SK-N-SH (cell line): ENCODE measurements around the gene LTBP1. TPM values are rescaled to one million over a fixed set of nuclear protein-coding genes. Genes with fewer than 3 reads are reported as not detected.
A peak's percentile ranks its signal among the peaks of the same experiment; 100 is the strongest.

ENCODE experiments used
- CTCF ChIA-PET: fragments of 300-600, 350-600 bp; formaldehyde crosslinking; extraction: SDS; loops from one replicate; lab custom pipeline; 2021; lab: Yijun Ruan, JAX
- POLR2A ChIA-PET: fragments of 350-600 bp; sonication (Branson Sonifier 250); formaldehyde crosslinking; extraction: SDS; loops from one replicate; lab custom pipeline; 2020; ENCODE audit warnings: antibody characterized with exemption, inconsistent platforms; lab: Yijun Ruan, JAX
- DNase-seq: peaks from one replicate; pipeline ENCODE4 v3.0.0; 2012
- H2AFZ ChIP-seq: fragments of 200-600 bp; sonication (generic); 2 replicates; pipeline ENCODE4 v1.8.1; 2016; ENCODE audit warnings: antibody characterized with exemption, mild to moderate bottlenecking, low read depth
- H3F3A ChIP-seq: fragments of 200-600 bp; sonication (generic); replicated peaks from 2 replicates; pipeline ENCODE3; 2016; ENCODE audit warnings: antibody characterized with exemption, mild to moderate bottlenecking; ENCODE audit not compliant: insufficient read depth
- H3K27ac ChIP-seq, 2 experiments: fragments of 200-500 bp in 1 of 2; fragments of 200-600 bp in 1 of 2; sonication (Bioruptor generic) in 1 of 2; sonication (generic), shearing (Covaris generic) in 1 of 2; 2 replicates each; pipeline versions ENCODE4 v1.5.1 to v1.6.1; 2014 to 2016; ENCODE audit warnings: low read depth in 2 of 2, inconsistent platforms in 1 of 2, low read length in 1 of 2, mild to moderate bottlenecking in 1 of 2, mixed read lengths in 1 of 2
- H3K27me3 ChIP-seq: fragments of 200-600 bp; sonication (generic), shearing (Covaris generic); 2 replicates; pipeline ENCODE4 v1.6.1; 2016; ENCODE audit warnings: mixed run types; ENCODE audit not compliant: insufficient read depth
- H3K36me3 ChIP-seq, 2 experiments: fragments of 200-500 bp in 1 of 2; fragments of 200-600 bp in 1 of 2; sonication (Bioruptor generic) in 1 of 2; sonication (generic) in 1 of 2; replicated peaks in 1 of 2; 2 replicates each; pipeline versions ENCODE3 to v1.5.1; 2014 to 2016; ENCODE audit warnings: low read length in 1 of 2, mild to moderate bottlenecking in 1 of 2; ENCODE audit not compliant: insufficient read depth in 2 of 2, control insufficient read depth in 1 of 2
- H3K4me1 ChIP-seq, 2 experiments: fragments of 200-500 bp in 1 of 2; fragments of 200-600 bp in 1 of 2; sonication (Bioruptor generic) in 1 of 2; sonication (generic), shearing (Covaris generic) in 1 of 2; 2 replicates each; pipeline versions ENCODE4 v1.5.1 to v1.6.1; 2014 to 2016; ENCODE audit warnings: low read depth in 1 of 2, low read length in 1 of 2, mixed run types in 1 of 2; ENCODE audit not compliant: insufficient read depth in 2 of 2, control insufficient read depth in 1 of 2
- H3K4me2 ChIP-seq: fragments of 200-600 bp; sonication (generic), shearing (Covaris generic); 2 replicates; pipeline ENCODE4 v1.6.1; 2017; ENCODE audit warnings: mixed run types
- H3K4me3 ChIP-seq, 2 experiments: fragments of 200-500 bp in 1 of 2; fragments of 200-600 bp in 1 of 2; sonication (Bioruptor generic) in 1 of 2; sonication (generic), shearing (Covaris generic) in 1 of 2; 2 replicates each; pipeline versions ENCODE4 v1.5.1 to v1.8.1; 2014 to 2016; ENCODE audit warnings: low read depth in 2 of 2, inconsistent platforms in 1 of 2, low read length in 1 of 2, mild to moderate bottlenecking in 1 of 2, mixed read lengths in 1 of 2, moderate library complexity in 1 of 2
- H3K79me2 ChIP-seq: fragments of 200-600 bp; sonication (generic); 2 replicates; pipeline ENCODE4 v1.8.1; 2017; ENCODE audit warnings: mild to moderate bottlenecking; ENCODE audit not compliant: insufficient read depth
- H3K9ac ChIP-seq: fragments of 200-600 bp; sonication (generic); 2 replicates; pipeline ENCODE4 v1.6.1; 2017; ENCODE audit warnings: mixed run types
- H3K9me2 ChIP-seq: fragments of 200-600 bp; sonication (generic); 2 replicates; pipeline ENCODE4 v1.6.1; 2017; ENCODE audit warnings: mixed run types
- H3K9me3 ChIP-seq: fragments of 200-600 bp; sonication (generic); 2 replicates; pipeline ENCODE4 v1.6.1; 2017; ENCODE audit warnings: mixed run types, mild to moderate bottlenecking, moderate library complexity
- H4K20me1 ChIP-seq: fragments of 200-600 bp; sonication (generic); 2 replicates; pipeline ENCODE4 v1.6.1; 2017; ENCODE audit warnings: mild to moderate bottlenecking, mixed run types; ENCODE audit not compliant: insufficient read depth
- FOXJ3 ChIP-seq: sonication (generic); formaldehyde crosslinking; IDR thresholded peaks from 2 replicates; pipeline ENCODE4 v1.5.1; 2020; ENCODE audit warnings: mild to moderate bottlenecking, missing genetic modification reagents
- FOXM1 ChIP-seq: IDR thresholded peaks from 2 replicates; pipeline ENCODE4 v1.4.0; 2012; ENCODE audit warnings: low read depth, mild to moderate bottlenecking
- GABPA ChIP-seq: IDR thresholded peaks from 2 replicates; pipeline ENCODE4 v1.4.0; 2012; ENCODE audit warnings: low read depth, mild to moderate bottlenecking
- GATA2 ChIP-seq: sonication (generic); formaldehyde crosslinking; IDR thresholded peaks from 2 replicates; pipeline ENCODE4 v1.5.0; 2020; ENCODE audit warnings: mild to moderate bottlenecking, missing genetic modification reagents
- MAX ChIP-seq: IDR thresholded peaks from 2 replicates; pipeline ENCODE4 v1.4.0; 2012; ENCODE audit warnings: low read depth
- MEF2A ChIP-seq: IDR thresholded peaks from 2 replicates; pipeline ENCODE4 v1.4.0; 2012; ENCODE audit warnings: low read depth, borderline replicate concordance
- NFIC ChIP-seq: IDR thresholded peaks from 2 replicates; pipeline ENCODE4 v1.4.0; 2012; ENCODE audit warnings: borderline replicate concordance
- NRF1 ChIP-seq: IDR thresholded peaks from 2 replicates; pipeline ENCODE4 v1.6.1; 2012; ENCODE audit warnings: low read depth, mild to moderate bottlenecking, low read length
- PBX3 ChIP-seq: IDR thresholded peaks from 2 replicates; pipeline ENCODE4; 2012
- POLR2AphosphoS5 ChIP-seq: IDR thresholded peaks from 2 replicates; pipeline ENCODE4 v1.6.1; 2012; ENCODE audit warnings: low read depth, low read length
- REST ChIP-seq: IDR thresholded peaks from 2 replicates; pipeline ENCODE4 v1.6.1; 2012; ENCODE audit warnings: mild to moderate bottlenecking, low read depth, low read length, moderate library complexity
- RXRA ChIP-seq: IDR thresholded peaks from 2 replicates; pipeline ENCODE4 v1.4.0; 2012; ENCODE audit warnings: low read depth, mild to moderate bottlenecking, borderline replicate concordance
- SIN3A ChIP-seq: IDR thresholded peaks from 2 replicates; pipeline ENCODE4 v1.6.1; 2012; ENCODE audit warnings: low read depth, mild to moderate bottlenecking, low read length, moderate library complexity, borderline replicate concordance
- SMC3 ChIP-seq: IDR thresholded peaks from 2 replicates; pipeline ENCODE4 v1.6.1; 2012; ENCODE audit warnings: low read depth, low read length, improper control_type of control experiment
- TCF12 ChIP-seq: IDR thresholded peaks from 2 replicates; pipeline ENCODE4 v1.4.0; 2012
- YY1 ChIP-seq: IDR thresholded peaks from 2 replicates; pipeline ENCODE4 v1.4.0; 2012; ENCODE audit warnings: low read depth, mild to moderate bottlenecking
- WGBS: methylation state at CpG from one replicate; pipeline ENCODE4 v1.1.6; 2017; ENCODE audit warnings: low lambda C conversion rate; 5-methylcytosine and 5-hydroxymethylcytosine counted together
- polyA plus RNA-seq, 3 experiments: library from polyadenylated mRNA; depleted of rRNA; stranded (reverse); fragments of >200 nt; gene quantifications; 2 replicates each; pipeline ENCODE4 v1.2.3, GENCODE V29; 2012
- TF ChIP-seq, protein P1 (sequence below): fragments of 150-350 bp; IDR thresholded peaks from 2 replicates; pipeline ENCODE4 v1.6.1; 2017; ENCODE audit warnings: antibody characterized with exemption, low read length, low read depth, borderline replicate concordance
- TF ChIP-seq, protein P2 (sequence below): IDR thresholded peaks from 2 replicates; pipeline ENCODE4 v1.4.0; 2012; ENCODE audit warnings: low read depth, borderline replicate concordance
- TF ChIP-seq, protein P3 (sequence below): fragments of 200-600 bp; sonication (generic); IDR thresholded peaks from 2 replicates; pipeline ENCODE4 v1.6.1; 2017; ENCODE audit warnings: antibody characterized with exemption, mild to moderate bottlenecking, moderate library complexity

LTBP1 gene
- polyA plus RNA-seq, 1 of the 3 experiments (the other 2 are of a cell fraction) = 467 TPM

DNA sequence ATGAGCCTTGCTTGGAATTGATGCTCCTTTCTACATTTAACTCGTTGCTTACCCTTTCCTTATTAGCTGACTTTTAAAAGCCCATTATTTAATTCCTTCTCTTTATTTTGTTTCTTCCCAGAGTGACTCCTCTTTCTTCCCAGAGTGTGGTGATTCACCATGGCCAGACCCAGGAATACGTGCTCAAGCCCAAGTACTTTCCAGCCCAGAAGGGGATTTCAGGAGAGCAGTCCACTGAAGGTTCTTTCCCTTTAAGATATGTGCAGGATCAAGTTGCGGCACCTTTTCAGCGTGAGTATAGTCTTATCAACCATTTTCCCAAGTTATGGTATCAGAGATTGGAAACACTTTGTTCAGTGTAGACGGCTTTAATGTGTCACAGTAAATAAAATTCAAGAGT is 163.7 kb downstream of the LTBP1 start:
- Histone ChIP-seq H3K9me2 (no peaks in the 10 kb centered on the region), H3K36me3 (peaks cover 0 to 5% of the 10 kb centered on the region in 2 experiments), H3K4me3 (no peak overlapping the region), H3K9me3 (no peaks in the 10 kb centered on the region), H3K79me2 (no peaks in the 10 kb centered on the region), H3K4me1 (peaks cover 14 to 17% of the 10 kb centered on the region in 2 experiments), H4K20me1 (no peaks in the 10 kb centered on the region), H3K4me2 (no peak overlapping the region), H2AFZ (no peak overlapping the region), H3K27ac (peak overlapping the region in 1 of 2 experiments; percentile 11; a peak in 2 of 4 replicates), H3K9ac (no peak overlapping the region), H3F3A (peaks cover 1% of the 10 kb centered on the region), H3K27me3 (no peaks in the 10 kb centered on the region)
- ChIA-PET CTCF (interaction anchor here (1.1 kb wide), 1 partner anchor 262 kb away, joined by 3 read pairs; no protein-coding TSS in a partner anchor), POLR2A (no interaction called here)
- no peak for DNase-seq
- TF ChIP-seq NFIC (no peak), TCF12 (no peak), RXRA (no peak), NRF1 (no peak), POLR2AphosphoS5 (no peak), GABPA (no peak), GATA2 (CRISPR knock-in tag) (no peak), SMC3 (no peak), YY1 (no peak), SIN3A (no peak), REST (no peak), FOXJ3 (CRISPR knock-in tag) (no peak), MAX (no peak), FOXM1 (no peak), PBX3 (no peak), MEF2A (no peak)
- TF ChIP-seq, protein P1, sequence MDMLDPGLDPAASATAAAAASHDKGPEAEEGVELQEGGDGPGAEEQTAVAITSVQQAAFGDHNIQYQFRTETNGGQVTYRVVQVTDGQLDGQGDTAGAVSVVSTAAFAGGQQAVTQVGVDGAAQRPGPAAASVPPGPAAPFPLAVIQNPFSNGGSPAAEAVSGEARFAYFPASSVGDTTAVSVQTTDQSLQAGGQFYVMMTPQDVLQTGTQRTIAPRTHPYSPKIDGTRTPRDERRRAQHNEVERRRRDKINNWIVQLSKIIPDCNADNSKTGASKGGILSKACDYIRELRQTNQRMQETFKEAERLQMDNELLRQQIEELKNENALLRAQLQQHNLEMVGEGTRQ = no peak
- TF ChIP-seq, protein P2, sequence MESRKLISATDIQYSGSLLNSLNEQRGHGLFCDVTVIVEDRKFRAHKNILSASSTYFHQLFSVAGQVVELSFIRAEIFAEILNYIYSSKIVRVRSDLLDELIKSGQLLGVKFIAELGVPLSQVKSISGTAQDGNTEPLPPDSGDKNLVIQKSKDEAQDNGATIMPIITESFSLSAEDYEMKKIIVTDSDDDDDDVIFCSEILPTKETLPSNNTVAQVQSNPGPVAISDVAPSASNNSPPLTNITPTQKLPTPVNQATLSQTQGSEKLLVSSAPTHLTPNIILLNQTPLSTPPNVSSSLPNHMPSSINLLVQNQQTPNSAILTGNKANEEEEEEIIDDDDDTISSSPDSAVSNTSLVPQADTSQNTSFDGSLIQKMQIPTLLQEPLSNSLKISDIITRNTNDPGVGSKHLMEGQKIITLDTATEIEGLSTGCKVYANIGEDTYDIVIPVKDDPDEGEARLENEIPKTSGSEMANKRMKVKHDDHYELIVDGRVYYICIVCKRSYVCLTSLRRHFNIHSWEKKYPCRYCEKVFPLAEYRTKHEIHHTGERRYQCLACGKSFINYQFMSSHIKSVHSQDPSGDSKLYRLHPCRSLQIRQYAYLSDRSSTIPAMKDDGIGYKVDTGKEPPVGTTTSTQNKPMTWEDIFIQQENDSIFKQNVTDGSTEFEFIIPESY = no peak
- TF ChIP-seq, protein P3, sequence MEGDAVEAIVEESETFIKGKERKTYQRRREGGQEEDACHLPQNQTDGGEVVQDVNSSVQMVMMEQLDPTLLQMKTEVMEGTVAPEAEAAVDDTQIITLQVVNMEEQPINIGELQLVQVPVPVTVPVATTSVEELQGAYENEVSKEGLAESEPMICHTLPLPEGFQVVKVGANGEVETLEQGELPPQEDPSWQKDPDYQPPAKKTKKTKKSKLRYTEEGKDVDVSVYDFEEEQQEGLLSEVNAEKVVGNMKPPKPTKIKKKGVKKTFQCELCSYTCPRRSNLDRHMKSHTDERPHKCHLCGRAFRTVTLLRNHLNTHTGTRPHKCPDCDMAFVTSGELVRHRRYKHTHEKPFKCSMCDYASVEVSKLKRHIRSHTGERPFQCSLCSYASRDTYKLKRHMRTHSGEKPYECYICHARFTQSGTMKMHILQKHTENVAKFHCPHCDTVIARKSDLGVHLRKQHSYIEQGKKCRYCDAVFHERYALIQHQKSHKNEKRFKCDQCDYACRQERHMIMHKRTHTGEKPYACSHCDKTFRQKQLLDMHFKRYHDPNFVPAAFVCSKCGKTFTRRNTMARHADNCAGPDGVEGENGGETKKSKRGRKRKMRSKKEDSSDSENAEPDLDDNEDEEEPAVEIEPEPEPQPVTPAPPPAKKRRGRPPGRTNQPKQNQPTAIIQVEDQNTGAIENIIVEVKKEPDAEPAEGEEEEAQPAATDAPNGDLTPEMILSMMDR = no peak
- WGBS = 63% methylated on average over 5 of the region's 5 CpGs
